ENCODE results near the gene OR10G6.

- TF ChIP-seq CTCF (IDR thresholded peaks at IDR 0.05), result no peak
- TF ChIP-seq POLR2AphosphoS5 (IDR thresholded peaks at IDR 0.05; ENCODE audit: low read depth, low read length), result no peak
- no peak for TF ChIP-seq SIN3A (IDR thresholded peaks at IDR 0.05; ENCODE audit: borderline replicate concordance, insufficient read depth, low read depth, low read length)
- TF ChIP-seq REST (IDR thresholded peaks at IDR 0.05; ENCODE audit: insufficient read depth in 1 of 2, low read depth in 2 of 2, low read length in 1 of 2), result no peak
Measured at GRCh38 chr11:123977731-123978347, 17.1 kb downstream of the OR10G6 start, which contains the start of gene OR10S1.

Data from Panc1 (cell line).